Loucy (cell line): Measurements from ENCODE around the gene NDE1.
A peak's percentile ranks its signal among the peaks of the same experiment; 100 is the strongest.

Experiments
- H2AFZ ChIP-seq: fragments of 200-600 bp; sonication (generic); 2 replicates; pipeline ENCODE4 v1.6.0; 2016; ENCODE audit warnings: antibody characterized with exemption, mild to moderate bottlenecking, low read length, moderate library complexity
- H3F3A ChIP-seq: fragments of 200-600 bp; 2 replicates; pipeline ENCODE4 v1.6.0; 2016; ENCODE audit warnings: antibody characterized with exemption, low read depth, mild to moderate bottlenecking
- H3K27me3 ChIP-seq: fragments of 200-600 bp; sonication (generic); 2 replicates; pipeline ENCODE4 v1.6.1; 2014; ENCODE audit warnings: low read length, mild to moderate bottlenecking; ENCODE audit not compliant: insufficient read depth, poor library complexity, severe bottlenecking
- H3K36me3 ChIP-seq: fragments of 200-600 bp; sonication (generic); 2 replicates; pipeline ENCODE4 v1.6.1; 2016; ENCODE audit warnings: low read length; ENCODE audit not compliant: insufficient read depth
- H3K4me1 ChIP-seq: fragments of 200-600 bp; sonication (generic); 2 replicates; pipeline ENCODE4 v1.5.1; 2014; ENCODE audit warnings: low read length, mild to moderate bottlenecking; ENCODE audit not compliant: insufficient read depth, poor library complexity, severe bottlenecking
- H3K4me2 ChIP-seq: fragments of 200-600 bp; sonication (generic); 2 replicates; pipeline ENCODE4 v1.6.0; 2014; ENCODE audit warnings: antibody characterized with exemption, low read length, low read depth, mild to moderate bottlenecking; ENCODE audit not compliant: poor library complexity, severe bottlenecking
- H3K4me3 ChIP-seq: fragments of 200-600 bp; sonication (generic); 2 replicates; pipeline ENCODE4 v1.5.1; 2014; ENCODE audit warnings: low read length, mild to moderate bottlenecking, mixed read lengths; ENCODE audit not compliant: poor library complexity, severe bottlenecking
- H3K79me2 ChIP-seq: fragments of 200-600 bp; sonication (generic); 2 replicates; pipeline ENCODE4 v1.6.1; 2014; ENCODE audit warnings: low read length; ENCODE audit not compliant: insufficient read depth
- H3K9ac ChIP-seq: fragments of 200-600 bp; sonication (generic); 2 replicates; pipeline ENCODE4 v1.6.0; 2014; ENCODE audit warnings: mild to moderate bottlenecking, low read depth, low read length, moderate library complexity; ENCODE audit not compliant: poor library complexity, severe bottlenecking
- H3K9me2 ChIP-seq: fragments of 200-600 bp; sonication (generic); replicated peaks from 2 replicates; pipeline ENCODE4 v1.6.1; 2016; ENCODE audit warnings: low read depth, low read length, mixed read lengths
- H3K9me3 ChIP-seq: fragments of 200-600 bp; sonication (generic); 2 replicates; pipeline ENCODE4 v1.6.1; 2014; ENCODE audit warnings: mild to moderate bottlenecking, antibody characterized with exemption, low read length, low read depth; ENCODE audit not compliant: insufficient read depth
- H4K20me1 ChIP-seq: fragments of 200-600 bp; sonication (generic); 2 replicates; pipeline ENCODE4 v1.6.0; 2014; ENCODE audit warnings: antibody characterized with exemption, low read length, mild to moderate bottlenecking; ENCODE audit not compliant: insufficient read depth, poor library complexity, severe bottlenecking
- EZH2phosphoT487 ChIP-seq: fragments of 200-600 bp; IDR thresholded peaks from 2 replicates; pipeline ENCODE4 v1.6.1; 2018; ENCODE audit warnings: antibody characterized with exemption, mild to moderate bottlenecking, moderate library complexity, borderline replicate concordance
- TF ChIP-seq, protein P1 (sequence below): fragments of 200-600 bp; sonication (generic); conservative IDR thresholded peaks from 2 replicates; pipeline ENCODE4 v1.5.1; 2014; ENCODE audit warnings: mild to moderate bottlenecking, antibody characterized with exemption, low read length

Gene NDE1

DNA sequence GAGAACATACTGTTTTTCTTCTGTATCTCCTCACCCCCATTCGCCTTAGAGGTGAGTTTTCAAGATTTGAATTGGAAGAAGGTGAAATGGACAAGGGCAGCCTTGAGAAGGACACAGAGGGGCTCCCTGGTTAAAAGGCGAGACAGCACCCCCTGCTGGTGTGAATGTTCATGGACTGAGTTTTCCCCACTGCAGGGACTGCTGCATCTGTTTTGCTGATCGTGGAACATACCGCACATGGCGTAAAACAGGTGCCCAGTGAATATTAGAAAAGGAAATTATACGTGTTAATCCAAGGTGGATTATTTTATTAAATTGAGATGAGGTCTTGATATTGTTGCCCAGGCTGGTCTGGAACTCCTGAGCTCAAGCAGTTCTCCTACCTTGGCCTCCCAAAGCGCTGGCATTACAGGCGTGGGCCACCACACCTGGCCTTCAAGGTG, 54.5 kb downstream of the NDE1 start:
- Histone ChIP-seq H3K4me3 (no peak overlapping the region), H3K9me2 (no peaks in the 10 kb centered on the region), H3K9ac (no peak overlapping the region), H3K36me3 (peaks cover 17% of the 10 kb centered on the region; the same call in 1 of the 2 replicates), H3K9me3 (no peaks in the 10 kb centered on the region), H3K4me1 (no peaks in the 10 kb centered on the region), H3K27me3 (no peaks in the 10 kb centered on the region), H3F3A (no peaks in the 10 kb centered on the region), H3K4me2 (no peak overlapping the region), H3K79me2 (no peaks in the 10 kb centered on the region), H2AFZ (no peak overlapping the region), H4K20me1 (no peaks in the 10 kb centered on the region)
- TF ChIP-seq EZH2phosphoT487: no peak
- TF ChIP-seq, protein P1, sequence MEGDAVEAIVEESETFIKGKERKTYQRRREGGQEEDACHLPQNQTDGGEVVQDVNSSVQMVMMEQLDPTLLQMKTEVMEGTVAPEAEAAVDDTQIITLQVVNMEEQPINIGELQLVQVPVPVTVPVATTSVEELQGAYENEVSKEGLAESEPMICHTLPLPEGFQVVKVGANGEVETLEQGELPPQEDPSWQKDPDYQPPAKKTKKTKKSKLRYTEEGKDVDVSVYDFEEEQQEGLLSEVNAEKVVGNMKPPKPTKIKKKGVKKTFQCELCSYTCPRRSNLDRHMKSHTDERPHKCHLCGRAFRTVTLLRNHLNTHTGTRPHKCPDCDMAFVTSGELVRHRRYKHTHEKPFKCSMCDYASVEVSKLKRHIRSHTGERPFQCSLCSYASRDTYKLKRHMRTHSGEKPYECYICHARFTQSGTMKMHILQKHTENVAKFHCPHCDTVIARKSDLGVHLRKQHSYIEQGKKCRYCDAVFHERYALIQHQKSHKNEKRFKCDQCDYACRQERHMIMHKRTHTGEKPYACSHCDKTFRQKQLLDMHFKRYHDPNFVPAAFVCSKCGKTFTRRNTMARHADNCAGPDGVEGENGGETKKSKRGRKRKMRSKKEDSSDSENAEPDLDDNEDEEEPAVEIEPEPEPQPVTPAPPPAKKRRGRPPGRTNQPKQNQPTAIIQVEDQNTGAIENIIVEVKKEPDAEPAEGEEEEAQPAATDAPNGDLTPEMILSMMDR: peak; percentile 63

DNA sequence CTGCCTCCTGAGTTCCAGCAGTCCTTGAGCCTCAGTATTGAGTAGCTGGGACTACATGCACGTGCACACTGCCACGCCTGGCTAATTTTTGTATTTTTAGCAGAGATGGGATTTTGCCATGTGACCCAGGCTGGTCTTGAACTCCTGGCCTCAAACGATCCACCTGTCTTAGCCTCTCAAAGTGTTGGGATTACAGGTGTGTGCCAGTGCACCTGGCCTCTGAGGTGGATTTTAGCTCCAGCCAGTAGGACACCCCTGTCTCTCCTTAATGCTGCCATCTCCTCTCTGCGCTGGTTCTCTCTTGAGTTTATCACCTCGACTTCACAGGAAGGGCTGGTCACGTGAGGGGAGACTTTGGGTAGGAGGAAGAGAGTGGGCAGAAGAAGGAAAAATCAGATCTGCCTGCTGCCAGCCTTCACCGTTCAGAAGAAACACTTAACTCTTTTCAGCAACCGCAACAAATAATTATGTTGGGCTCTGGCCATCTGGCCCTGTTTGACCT, 55.1 kb downstream of the NDE1 start:
- no peaks in the 10 kb centered on the region for H3K27me3 ChIP-seq
- no peak for TF ChIP-seq EZH2phosphoT487
- TF ChIP-seq, protein P1: no peak
- no peak overlapping the region for H3K4me3 ChIP-seq

DNA sequence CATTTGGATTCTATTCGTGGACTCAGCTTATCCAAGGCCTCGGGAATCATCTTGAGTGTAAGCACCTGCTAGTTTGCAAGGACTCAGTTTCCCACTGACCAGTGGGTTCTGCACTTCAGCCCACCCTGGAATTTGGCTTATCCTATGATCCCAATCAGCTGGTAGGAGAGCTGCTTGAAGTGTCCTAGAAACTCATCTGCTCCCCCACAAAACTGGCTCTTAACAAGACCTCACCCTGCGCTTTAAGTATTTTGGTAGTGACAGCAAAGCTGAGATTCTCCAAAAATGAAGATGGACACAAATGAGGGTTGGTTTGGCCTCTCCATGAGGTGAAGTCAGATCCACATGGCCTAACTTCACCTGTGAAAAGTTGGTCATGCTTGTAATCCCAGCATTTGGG, 57.3 kb downstream of the NDE1 start:
- Histone ChIP-seq H3F3A (no peaks in the 10 kb centered on the region), H4K20me1 (no peaks in the 10 kb centered on the region), H3K4me3 (no peak overlapping the region), H3K9me2 (no peaks in the 10 kb centered on the region), H3K36me3 (peaks cover 3% of the 10 kb centered on the region; the same call in 1 of the 2 replicates), H3K9ac (no peak overlapping the region), H2AFZ (no peak overlapping the region), H3K27me3 (no peaks in the 10 kb centered on the region), H3K4me2 (no peak overlapping the region), H3K4me1 (no peaks in the 10 kb centered on the region), H3K79me2 (no peaks in the 10 kb centered on the region), H3K9me3 (no peaks in the 10 kb centered on the region)
- TF ChIP-seq, protein P1: no peak
- TF ChIP-seq EZH2phosphoT487: no peak

More for the DNA sequence above, 55.1 kb downstream of the NDE1 start:
- Histone ChIP-seq H3K9me2 (no peaks in the 10 kb centered on the region), H3K4me1 (no peaks in the 10 kb centered on the region), H2AFZ (no peak overlapping the region), H3F3A (no peaks in the 10 kb centered on the region), H3K9ac (no peak overlapping the region), H3K4me2 (no peak overlapping the region), H3K79me2 (no peaks in the 10 kb centered on the region), H4K20me1 (no peaks in the 10 kb centered on the region), H3K9me3 (no peaks in the 10 kb centered on the region), H3K36me3 (peaks cover 11% of the 10 kb centered on the region; the same call in 1 of the 2 replicates)
